ENCODE measurements around the gene GAL3ST2.
"Not testable (repeated sequence)": the region's sequence is repeated elsewhere in the genome, so short reads cannot be mapped to it uniquely, and the experiment has no call there.

GAL3ST2 gene

GRCh38 chr2:241759067-241759807 lies 17.4 kb upstream of the GAL3ST2 start:
- no peak overlapping the region for H3K27ac ChIP-seq (ENCODE audit: low read length)
- H3K4me2 ChIP-seq (ENCODE audit: insufficient read depth, low read length): no peak overlapping the region
- ATAC-seq (ENCODE audit: insufficient read depth, low read depth): no peak
- no peak overlapping the region for H3K4me3 ChIP-seq (ENCODE audit: low read depth in 1 of 2, low read length in 2 of 2)
- no peaks in the 10 kb centered on the region for H3K27me3 ChIP-seq (ENCODE audit: insufficient read depth, low read length, poor library complexity)
- H3K9me3 ChIP-seq (ENCODE audit: insufficient read depth, low read length, severe bottlenecking): no peaks in the 10 kb centered on the region
- TF ChIP-seq, protein P1, sequence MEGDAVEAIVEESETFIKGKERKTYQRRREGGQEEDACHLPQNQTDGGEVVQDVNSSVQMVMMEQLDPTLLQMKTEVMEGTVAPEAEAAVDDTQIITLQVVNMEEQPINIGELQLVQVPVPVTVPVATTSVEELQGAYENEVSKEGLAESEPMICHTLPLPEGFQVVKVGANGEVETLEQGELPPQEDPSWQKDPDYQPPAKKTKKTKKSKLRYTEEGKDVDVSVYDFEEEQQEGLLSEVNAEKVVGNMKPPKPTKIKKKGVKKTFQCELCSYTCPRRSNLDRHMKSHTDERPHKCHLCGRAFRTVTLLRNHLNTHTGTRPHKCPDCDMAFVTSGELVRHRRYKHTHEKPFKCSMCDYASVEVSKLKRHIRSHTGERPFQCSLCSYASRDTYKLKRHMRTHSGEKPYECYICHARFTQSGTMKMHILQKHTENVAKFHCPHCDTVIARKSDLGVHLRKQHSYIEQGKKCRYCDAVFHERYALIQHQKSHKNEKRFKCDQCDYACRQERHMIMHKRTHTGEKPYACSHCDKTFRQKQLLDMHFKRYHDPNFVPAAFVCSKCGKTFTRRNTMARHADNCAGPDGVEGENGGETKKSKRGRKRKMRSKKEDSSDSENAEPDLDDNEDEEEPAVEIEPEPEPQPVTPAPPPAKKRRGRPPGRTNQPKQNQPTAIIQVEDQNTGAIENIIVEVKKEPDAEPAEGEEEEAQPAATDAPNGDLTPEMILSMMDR (IDR thresholded peaks at IDR 0.05; ENCODE audit: borderline replicate concordance, extremely low read depth, low read length, poor library complexity, severe bottlenecking): no peak
- TF ChIP-seq EZH2 (IDR thresholded peaks at IDR 0.05; ENCODE audit: borderline replicate concordance, low read depth, low read length, severe bottlenecking): no peak
- peaks cover 39% of the 10 kb centered on the region for H3K36me3 ChIP-seq (ENCODE audit: insufficient read depth, low read length)
- no peak overlapping the region for H3K9ac ChIP-seq (ENCODE audit: low read depth, low read length)
- no peaks in the 10 kb centered on the region for H3K4me1 ChIP-seq (ENCODE audit: insufficient read depth, low read length)
- no peaks in the 10 kb centered on the region for H3K79me2 ChIP-seq (ENCODE audit: insufficient read depth, low read length)
- no peak overlapping the region for H2AFZ ChIP-seq (ENCODE audit: low read depth, low read length)
- H4K20me1 ChIP-seq (ENCODE audit: insufficient read depth, low read length): peaks cover 19% of the 10 kb centered on the region; the same call in 1 of the 2 replicates
- no peak for DNase-seq

- not testable (repeated sequence) for H3K27ac ChIP-seq (ENCODE audit: low read length); ATAC-seq (ENCODE audit: insufficient read depth, low read depth); H3K79me2 ChIP-seq (ENCODE audit: insufficient read depth, low read length); DNase-seq; H3K4me3 ChIP-seq (ENCODE audit: low read depth in 1 of 2, low read length in 2 of 2); H3K9me3 ChIP-seq (ENCODE audit: insufficient read depth, low read length, severe bottlenecking); H3K27me3 ChIP-seq (ENCODE audit: insufficient read depth, low read length, poor library complexity); H2AFZ ChIP-seq (ENCODE audit: low read depth, low read length); H3K9ac ChIP-seq (ENCODE audit: low read depth, low read length); H3K4me2 ChIP-seq (ENCODE audit: insufficient read depth, low read length); H3K4me1 ChIP-seq (ENCODE audit: insufficient read depth, low read length)
- Histone ChIP-seq H3K36me3 (ENCODE audit: insufficient read depth, low read length) (peaks cover 39% of the 10 kb centered on the region), H4K20me1 (ENCODE audit: insufficient read depth, low read length) (peaks cover 26% of the 10 kb centered on the region)
Measured at GRCh38 chr2:241759893-241760292, 16.7 kb upstream of the GAL3ST2 start.

DNA sequence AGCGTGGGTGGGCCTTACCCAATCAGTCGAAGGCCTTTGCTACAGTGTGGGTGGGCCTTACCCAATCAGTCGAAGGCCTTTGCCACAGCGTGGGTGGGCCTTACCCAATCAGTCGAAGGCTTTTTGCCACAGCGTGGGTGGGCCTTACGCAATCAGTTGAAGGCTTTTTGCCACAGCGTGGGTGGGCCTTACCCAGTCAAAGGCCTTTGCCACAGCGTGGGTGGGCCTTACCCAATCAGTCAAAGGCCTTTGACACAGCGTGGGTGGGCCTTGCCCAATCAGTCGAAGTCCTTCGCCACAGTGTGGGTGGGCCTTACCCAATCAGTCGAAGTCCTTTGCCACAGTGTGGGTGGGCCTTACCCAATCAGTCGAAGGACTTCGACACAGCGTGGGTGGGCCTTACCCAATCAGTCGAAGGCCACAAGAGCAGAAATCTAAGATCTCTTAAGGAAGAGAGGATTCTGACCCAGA lies 16.3 kb upstream of the GAL3ST2 start:
- Histone ChIP-seq H3K36me3 (ENCODE audit: insufficient read depth, low read length) (peaks cover 37% of the 10 kb centered on the region), H3K9me3 (ENCODE audit: insufficient read depth, low read length, severe bottlenecking) (no peaks in the 10 kb centered on the region), H3K4me2 (ENCODE audit: insufficient read depth, low read length) (no peak overlapping the region), H3K9ac (ENCODE audit: low read depth, low read length) (no peak overlapping the region), H4K20me1 (ENCODE audit: insufficient read depth, low read length) (peaks cover 26% of the 10 kb centered on the region), H3K27me3 (ENCODE audit: insufficient read depth, low read length, poor library complexity) (no peaks in the 10 kb centered on the region), H3K79me2 (ENCODE audit: insufficient read depth, low read length) (no peaks in the 10 kb centered on the region), H2AFZ (ENCODE audit: low read depth, low read length) (no peak overlapping the region), H3K4me3 (ENCODE audit: low read depth in 1 of 2, low read length in 2 of 2) (no peak overlapping the region), H3K27ac (ENCODE audit: low read length) (no peak overlapping the region), H3K4me1 (ENCODE audit: insufficient read depth, low read length) (no peaks in the 10 kb centered on the region)
- ATAC-seq (ENCODE audit: insufficient read depth, low read depth): no peak
- DNase-seq: no peak
- TF ChIP-seq, protein P1 (IDR thresholded peaks at IDR 0.05; ENCODE audit: borderline replicate concordance, extremely low read depth, low read length, poor library complexity, severe bottlenecking): no peak

- Histone ChIP-seq H3K4me2 (ENCODE audit: insufficient read depth, low read length) (no peak overlapping the region), H3K9me3 (ENCODE audit: insufficient read depth, low read length, severe bottlenecking) (no peaks in the 10 kb centered on the region), H3K4me3 (ENCODE audit: low read depth in 1 of 2, low read length in 2 of 2) (no peak overlapping the region), H3K79me2 (ENCODE audit: insufficient read depth, low read length) (no peaks in the 10 kb centered on the region), H3K27me3 (ENCODE audit: insufficient read depth, low read length, poor library complexity) (no peaks in the 10 kb centered on the region), H4K20me1 (ENCODE audit: insufficient read depth, low read length) (peaks cover 26% of the 10 kb centered on the region), H3K4me1 (ENCODE audit: insufficient read depth, low read length) (no peaks in the 10 kb centered on the region), H3K36me3 (ENCODE audit: insufficient read depth, low read length) (peaks cover 23% of the 10 kb centered on the region), H3K27ac (ENCODE audit: low read length) (no peak overlapping the region), H2AFZ (ENCODE audit: low read depth, low read length) (no peak overlapping the region), H3K9ac (ENCODE audit: low read depth, low read length) (no peak overlapping the region)
- ATAC-seq (ENCODE audit: insufficient read depth, low read depth): no peak
- no peak for DNase-seq
- TF ChIP-seq EZH2 (IDR thresholded peaks at IDR 0.05; ENCODE audit: borderline replicate concordance, low read depth, low read length, severe bottlenecking): no peak
- TF ChIP-seq, protein P1 (IDR thresholded peaks at IDR 0.05; ENCODE audit: borderline replicate concordance, extremely low read depth, low read length, poor library complexity, severe bottlenecking): no peak
Measured at GRCh38 chr2:241762321-241762932, 14.2 kb upstream of the GAL3ST2 start.
